ENCODE measurements around the gene CINP. TPM values are rescaled to one million over a fixed set of nuclear protein-coding genes. Genes with fewer than 3 reads are reported as not detected.

CINP gene
- total and polyA plus RNA-seq, 2 of the 13 experiments (the other 11 are each of a cell fraction or from before 2014, with no cell fraction given): 32.8 to 42.8 TPM

DNA sequence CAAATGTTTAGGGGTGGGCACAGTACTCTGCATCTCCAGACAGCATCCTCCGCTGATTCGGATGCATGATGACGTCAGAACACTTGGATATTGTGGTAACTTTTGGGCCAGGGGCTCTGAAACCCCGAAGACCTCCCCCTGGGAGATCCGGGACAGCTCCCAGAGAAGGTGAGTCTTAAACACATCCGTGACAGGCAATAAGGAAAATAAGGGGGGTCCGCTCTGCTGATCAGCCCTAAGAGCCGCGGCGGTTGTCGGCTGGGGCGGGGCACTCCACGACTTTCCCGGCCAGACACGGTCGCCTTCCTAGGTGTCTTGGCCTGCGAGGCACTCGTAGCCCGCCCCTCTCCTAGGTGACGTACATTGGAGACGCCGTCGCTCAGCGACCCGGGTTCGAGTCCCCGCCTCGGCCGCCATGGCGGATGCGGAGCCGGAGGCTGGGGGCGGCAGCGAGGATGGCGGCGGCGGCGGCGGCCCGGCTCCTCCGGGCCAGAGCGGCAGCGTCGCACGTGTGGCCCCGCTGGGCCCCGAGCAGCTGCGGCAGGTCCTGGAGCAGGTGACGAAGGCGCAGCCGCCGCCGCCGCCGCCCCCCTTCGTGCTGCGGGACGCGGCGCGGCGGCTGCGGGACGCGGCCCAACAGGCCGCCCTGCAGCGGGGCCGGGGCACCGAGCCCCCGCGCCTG is 43.2 kb downstream of the CINP start, which contains the start of gene ZNF839:
Gene ZNF839 (plus strand): TSS at position 396 of the 682 bp plus-strand sequence. CDS start 20 bp downstream, at position 416.
- no peaks in the 10 kb centered on the region; a peak in 1 of 5 replicates for H3K27me3 ChIP-seq (ENCODE audit: control insufficient read depth in 1 of 2, insufficient read depth in 2 of 2, low read length in 2 of 2)
- CTCF ChIA-PET (ENCODE audit: low intra/inter-chr PET ratio, low total read pairs): no interaction called here
- DNase-seq (ENCODE audit: low spot score): peak; percentile 69
- 0 out of 3 replicates have a peak, but pooled peaks have one; percentile 0 for ATAC-seq
- WGBS (ENCODE audit: low lambda C conversion rate): 3% methylated on average over 14 of the region's 71 CpGs
- no TSS peak for BruUV-seq (replicated peaks)
- no peaks in the 10 kb centered on the region for H3K36me3 ChIP-seq (replicated peaks in 1 of 2; ENCODE audit: control insufficient read depth in 1 of 2, insufficient read depth in 2 of 2, low read length in 2 of 2)
- intact Hi-C loops (cut with micrococcal nuclease; ENCODE audit: unreplicated experiment): loop anchor here (2.0 to 5.0 kb wide), 5 partner anchors 43 to 357 kb away; partner anchors contain the start of genes CINP, DYNC1H1, RCOR1 and TECPR2
- H3K27ac ChIP-seq (ENCODE audit: extremely low read length, insufficient read depth, low read length): peak within 1 kb of the TSS; percentile 96
- H3K4me1 ChIP-seq (ENCODE audit: insufficient read depth, low read length): peaks cover 67% of the 10 kb centered on the region
- peak within 1 kb of the TSS; percentile 96 for H3K4me2 ChIP-seq (ENCODE audit: low read depth, low read length)
- no peak for FAIRE-seq
- no peaks in the 10 kb centered on the region for H4K20me1 ChIP-seq (ENCODE audit: insufficient read depth, low read length)
- no peak within 1 kb of the TSS for H2AFZ ChIP-seq (ENCODE audit: low read length)
- H3K9ac ChIP-seq (ENCODE audit: insufficient read depth, low read depth, low read length): peak within 1 kb of the TSS; percentile 98
- no peaks in the 10 kb centered on the region for H3K9me3 ChIP-seq (ENCODE audit: low read length)
- H3K4me3 ChIP-seq (replicated peaks in 1 of 3; ENCODE audit: insufficient read depth in 1 of 3, low read depth in 2 of 3, low read length in 3 of 3): peak within 1 kb of the TSS; percentile 72 to 85 (median 74)
- in situ Hi-C loops (cut with HindIII; ENCODE audit: extremely low pct_ligation_motif_present, low pct_unique_long_range_greater_than_20kb): loop anchor here (5.0 to 10.0 kb wide), 2 partner anchors 245 to 357 kb away; partner anchors contain the start of gene DYNC1H1
- peaks cover 7% of the 10 kb centered on the region for H3K79me2 ChIP-seq (ENCODE audit: insufficient read depth, low read length)
- POLR2A ChIA-PET: interaction anchor here (0.5 to 2.9 kb wide), 6 partner anchors 11 to 612 kb away, joined by 3 to 14 read pairs (median 7); partner anchors contain the start of genes CINP, MOK and TECPR2
- TF ChIP-seq ESRRA (CRISPR knock-in tag; IDR thresholded peaks at IDR 0.05; ENCODE audit: low read depth) (peak; percentile 71; the same call in 1 of the 2 replicates), HDAC2 (CRISPR knock-in tag; IDR thresholded peaks at IDR 0.05) (peak; percentile 64; the same call in 1 of the 2 replicates), ZNF841 (CRISPR knock-in tag; IDR thresholded peaks at IDR 0.05; ENCODE audit: borderline replicate concordance) (no peak), MBD4 (IDR thresholded peaks at IDR 0.05; ENCODE audit: borderline replicate concordance, low read length) (no peak), ZNF747 (CRISPR knock-in tag; IDR thresholded peaks at IDR 0.05; ENCODE audit: borderline replicate concordance) (peak; percentile 65; the same call in 1 of the 2 replicates), ZNF724P (CRISPR knock-in tag; IDR thresholded peaks at IDR 0.05; ENCODE audit: borderline replicate concordance) (no peak), FOXO1 (CRISPR knock-in tag; IDR thresholded peaks at IDR 0.05) (peak; percentile 25; the same call in 1 of the 2 replicates), ZFP62 (CRISPR knock-in tag; IDR thresholded peaks at IDR 0.05) (no peak), HNF4G (IDR thresholded peaks at IDR 0.05; ENCODE audit: borderline replicate concordance, low read depth, low read length) (no peak), HNF4G (CRISPR knock-in tag; IDR thresholded peaks at IDR 0.05; ENCODE audit: borderline replicate concordance, low read depth) (no peak)
- TF ChIP-seq, protein P1, sequence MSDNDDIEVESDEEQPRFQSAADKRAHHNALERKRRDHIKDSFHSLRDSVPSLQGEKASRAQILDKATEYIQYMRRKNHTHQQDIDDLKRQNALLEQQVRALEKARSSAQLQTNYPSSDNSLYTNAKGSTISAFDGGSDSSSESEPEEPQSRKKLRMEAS (IDR thresholded peaks at IDR 0.05): peak; percentile 47; the same call in 1 of the 2 replicates
- TF ChIP-seq, protein P2, sequence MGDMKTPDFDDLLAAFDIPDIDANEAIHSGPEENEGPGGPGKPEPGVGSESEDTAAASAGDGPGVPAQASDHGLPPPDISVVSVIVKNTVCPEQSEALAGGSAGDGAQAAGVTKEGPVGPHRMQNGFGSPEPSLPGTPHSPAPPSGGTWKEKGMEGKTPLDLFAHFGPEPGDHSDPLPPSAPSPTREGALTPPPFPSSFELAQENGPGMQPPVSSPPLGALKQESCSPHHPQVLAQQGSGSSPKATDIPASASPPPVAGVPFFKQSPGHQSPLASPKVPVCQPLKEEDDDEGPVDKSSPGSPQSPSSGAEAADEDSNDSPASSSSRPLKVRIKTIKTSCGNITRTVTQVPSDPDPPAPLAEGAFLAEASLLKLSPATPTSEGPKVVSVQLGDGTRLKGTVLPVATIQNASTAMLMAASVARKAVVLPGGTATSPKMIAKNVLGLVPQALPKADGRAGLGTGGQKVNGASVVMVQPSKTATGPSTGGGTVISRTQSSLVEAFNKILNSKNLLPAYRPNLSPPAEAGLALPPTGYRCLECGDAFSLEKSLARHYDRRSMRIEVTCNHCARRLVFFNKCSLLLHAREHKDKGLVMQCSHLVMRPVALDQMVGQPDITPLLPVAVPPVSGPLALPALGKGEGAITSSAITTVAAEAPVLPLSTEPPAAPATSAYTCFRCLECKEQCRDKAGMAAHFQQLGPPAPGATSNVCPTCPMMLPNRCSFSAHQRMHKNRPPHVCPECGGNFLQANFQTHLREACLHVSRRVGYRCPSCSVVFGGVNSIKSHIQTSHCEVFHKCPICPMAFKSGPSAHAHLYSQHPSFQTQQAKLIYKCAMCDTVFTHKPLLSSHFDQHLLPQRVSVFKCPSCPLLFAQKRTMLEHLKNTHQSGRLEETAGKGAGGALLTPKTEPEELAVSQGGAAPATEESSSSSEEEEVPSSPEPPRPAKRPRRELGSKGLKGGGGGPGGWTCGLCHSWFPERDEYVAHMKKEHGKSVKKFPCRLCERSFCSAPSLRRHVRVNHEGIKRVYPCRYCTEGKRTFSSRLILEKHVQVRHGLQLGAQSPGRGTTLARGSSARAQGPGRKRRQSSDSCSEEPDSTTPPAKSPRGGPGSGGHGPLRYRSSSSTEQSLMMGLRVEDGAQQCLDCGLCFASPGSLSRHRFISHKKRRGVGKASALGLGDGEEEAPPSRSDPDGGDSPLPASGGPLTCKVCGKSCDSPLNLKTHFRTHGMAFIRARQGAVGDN (CRISPR knock-in tag; IDR thresholded peaks at IDR 0.05): peak; percentile 68
- TF ChIP-seq, protein P3, sequence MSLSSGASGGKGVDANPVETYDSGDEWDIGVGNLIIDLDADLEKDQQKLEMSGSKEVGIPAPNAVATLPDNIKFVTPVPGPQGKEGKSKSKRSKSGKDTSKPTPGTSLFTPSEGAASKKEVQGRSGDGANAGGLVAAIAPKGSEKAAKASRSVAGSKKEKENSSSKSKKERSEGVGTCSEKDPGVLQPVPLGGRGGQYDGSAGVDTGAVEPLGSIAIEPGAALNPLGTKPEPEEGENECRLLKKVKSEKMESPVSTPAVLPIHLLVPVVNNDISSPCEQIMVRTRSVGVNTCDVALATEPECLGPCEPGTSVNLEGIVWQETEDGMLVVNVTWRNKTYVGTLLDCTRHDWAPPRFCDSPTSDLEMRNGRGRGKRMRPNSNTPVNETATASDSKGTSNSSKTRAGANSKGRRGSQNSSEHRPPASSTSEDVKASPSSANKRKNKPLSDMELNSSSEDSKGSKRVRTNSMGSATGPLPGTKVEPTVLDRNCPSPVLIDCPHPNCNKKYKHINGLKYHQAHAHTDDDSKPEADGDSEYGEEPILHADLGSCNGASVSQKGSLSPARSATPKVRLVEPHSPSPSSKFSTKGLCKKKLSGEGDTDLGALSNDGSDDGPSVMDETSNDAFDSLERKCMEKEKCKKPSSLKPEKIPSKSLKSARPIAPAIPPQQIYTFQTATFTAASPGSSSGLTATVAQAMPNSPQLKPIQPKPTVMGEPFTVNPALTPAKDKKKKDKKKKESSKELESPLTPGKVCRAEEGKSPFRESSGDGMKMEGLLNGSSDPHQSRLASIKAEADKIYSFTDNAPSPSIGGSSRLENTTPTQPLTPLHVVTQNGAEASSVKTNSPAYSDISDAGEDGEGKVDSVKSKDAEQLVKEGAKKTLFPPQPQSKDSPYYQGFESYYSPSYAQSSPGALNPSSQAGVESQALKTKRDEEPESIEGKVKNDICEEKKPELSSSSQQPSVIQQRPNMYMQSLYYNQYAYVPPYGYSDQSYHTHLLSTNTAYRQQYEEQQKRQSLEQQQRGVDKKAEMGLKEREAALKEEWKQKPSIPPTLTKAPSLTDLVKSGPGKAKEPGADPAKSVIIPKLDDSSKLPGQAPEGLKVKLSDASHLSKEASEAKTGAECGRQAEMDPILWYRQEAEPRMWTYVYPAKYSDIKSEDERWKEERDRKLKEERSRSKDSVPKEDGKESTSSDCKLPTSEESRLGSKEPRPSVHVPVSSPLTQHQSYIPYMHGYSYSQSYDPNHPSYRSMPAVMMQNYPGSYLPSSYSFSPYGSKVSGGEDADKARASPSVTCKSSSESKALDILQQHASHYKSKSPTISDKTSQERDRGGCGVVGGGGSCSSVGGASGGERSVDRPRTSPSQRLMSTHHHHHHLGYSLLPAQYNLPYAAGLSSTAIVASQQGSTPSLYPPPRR (CRISPR knock-in tag; IDR thresholded peaks at IDR 0.05; ENCODE audit: borderline replicate concordance): 0 out of 2 replicates have a peak, but pooled peaks have one; percentile 39
